Measurements from ENCODE around the gene JTB. TPM values are rescaled to one million over a fixed set of nuclear protein-coding genes. Genes with fewer than 3 reads are reported as not detected.

The JTB gene
- total RNA-seq, 1 donor from 2014 or later = 48.6 TPM

DNA sequence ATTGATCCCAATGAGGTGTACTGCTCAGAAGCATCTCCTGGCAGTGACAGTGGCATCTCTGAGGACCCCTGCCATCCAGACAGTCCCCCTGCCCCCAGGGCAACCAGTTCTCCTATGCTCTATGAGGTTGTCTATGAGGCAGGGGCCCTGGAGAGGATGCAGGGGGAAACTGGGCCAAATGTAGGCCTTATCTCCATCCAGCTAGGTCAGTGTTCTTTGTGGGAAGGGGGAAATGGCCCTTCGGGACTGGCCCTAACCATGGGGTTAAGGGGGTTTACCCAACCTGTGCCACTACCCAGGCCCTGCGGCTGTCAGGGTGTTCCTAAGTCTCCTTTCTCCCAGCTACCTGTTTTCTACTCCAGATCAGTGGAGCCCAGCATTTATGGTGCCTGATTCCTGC, 8.5 kb downstream of the JTB start:
- Mint-ChIP-seq H3K27me3 (ENCODE audit: unreplicated experiment) (peaks cover 13% of the 10 kb centered on the region), H3K4me1 (ENCODE audit: low read depth, unreplicated experiment) (peaks cover 15% of the 10 kb centered on the region), H3K4me3 (ENCODE audit: unreplicated experiment) (peak overlapping the region; percentile 97), H3K9me3 (ENCODE audit: unreplicated experiment) (peaks cover 9% of the 10 kb centered on the region), H3K36me3 (ENCODE audit: unreplicated experiment) (no peaks in the 10 kb centered on the region), H3K27ac (ENCODE audit: unreplicated experiment) (no peak overlapping the region)
- DNase-seq = no peak
- TF ChIP-seq, protein P1, sequence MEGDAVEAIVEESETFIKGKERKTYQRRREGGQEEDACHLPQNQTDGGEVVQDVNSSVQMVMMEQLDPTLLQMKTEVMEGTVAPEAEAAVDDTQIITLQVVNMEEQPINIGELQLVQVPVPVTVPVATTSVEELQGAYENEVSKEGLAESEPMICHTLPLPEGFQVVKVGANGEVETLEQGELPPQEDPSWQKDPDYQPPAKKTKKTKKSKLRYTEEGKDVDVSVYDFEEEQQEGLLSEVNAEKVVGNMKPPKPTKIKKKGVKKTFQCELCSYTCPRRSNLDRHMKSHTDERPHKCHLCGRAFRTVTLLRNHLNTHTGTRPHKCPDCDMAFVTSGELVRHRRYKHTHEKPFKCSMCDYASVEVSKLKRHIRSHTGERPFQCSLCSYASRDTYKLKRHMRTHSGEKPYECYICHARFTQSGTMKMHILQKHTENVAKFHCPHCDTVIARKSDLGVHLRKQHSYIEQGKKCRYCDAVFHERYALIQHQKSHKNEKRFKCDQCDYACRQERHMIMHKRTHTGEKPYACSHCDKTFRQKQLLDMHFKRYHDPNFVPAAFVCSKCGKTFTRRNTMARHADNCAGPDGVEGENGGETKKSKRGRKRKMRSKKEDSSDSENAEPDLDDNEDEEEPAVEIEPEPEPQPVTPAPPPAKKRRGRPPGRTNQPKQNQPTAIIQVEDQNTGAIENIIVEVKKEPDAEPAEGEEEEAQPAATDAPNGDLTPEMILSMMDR (IDR thresholded peaks at IDR 0.05; ENCODE audit: partially characterized antibody, unreplicated experiment) = no peak

DNA sequence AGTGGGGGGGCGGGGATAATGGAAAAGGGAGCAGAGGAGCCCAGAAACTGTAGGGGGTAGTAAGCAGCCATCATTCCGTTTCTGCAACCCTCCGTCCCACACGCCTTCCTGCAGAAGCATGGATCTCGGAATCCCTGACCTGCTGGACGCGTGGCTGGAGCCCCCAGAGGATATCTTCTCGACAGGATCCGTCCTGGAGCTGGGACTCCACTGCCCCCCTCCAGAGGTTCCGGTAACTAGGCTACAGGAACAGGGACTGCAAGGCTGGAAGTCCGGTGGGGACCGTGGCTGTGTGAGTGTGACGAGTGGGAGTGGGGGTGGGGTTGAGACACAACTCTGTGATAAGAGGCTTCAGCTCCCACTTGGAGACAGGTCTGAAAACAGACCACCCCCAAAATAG, 9.1 kb downstream of the JTB start:
- Mint-ChIP-seq H3K4me1 (ENCODE audit: low read depth, unreplicated experiment) (peaks cover 15% of the 10 kb centered on the region), H3K27ac (ENCODE audit: unreplicated experiment) (peak overlapping the region; percentile 98), H3K27me3 (ENCODE audit: unreplicated experiment) (peaks cover 18% of the 10 kb centered on the region), H3K9me3 (ENCODE audit: unreplicated experiment) (peaks cover 13% of the 10 kb centered on the region), H3K4me3 (ENCODE audit: unreplicated experiment) (peak overlapping the region; percentile 97), H3K36me3 (ENCODE audit: unreplicated experiment) (no peaks in the 10 kb centered on the region)
- DNase-seq = no peak
- TF ChIP-seq, protein P1 (IDR thresholded peaks at IDR 0.05; ENCODE audit: partially characterized antibody, unreplicated experiment) = no peak

DNA sequence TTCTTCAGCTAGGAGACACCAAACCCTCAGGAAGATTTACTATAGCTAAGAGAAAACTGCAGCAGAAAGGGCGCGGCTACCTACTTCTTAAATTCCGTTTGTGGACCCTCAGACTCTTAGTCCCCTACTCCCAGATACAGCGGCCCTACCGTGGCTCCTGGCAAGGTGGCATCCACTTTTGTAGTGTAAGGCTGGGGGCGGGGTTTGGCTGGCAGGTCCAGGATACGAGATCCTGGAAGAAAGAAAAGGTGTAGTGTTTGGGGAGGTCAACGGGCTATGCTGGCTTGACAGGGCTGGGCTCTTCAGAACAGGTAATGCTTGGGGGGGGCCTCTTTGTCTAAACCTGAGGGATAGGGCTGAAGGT, 9.5 kb downstream of the JTB start:
- Mint-ChIP-seq H3K4me3 (ENCODE audit: unreplicated experiment) (peak overlapping the region; percentile 97), H3K27ac (ENCODE audit: unreplicated experiment) (peak overlapping the region; percentile 98), H3K9me3 (ENCODE audit: unreplicated experiment) (peaks cover 13% of the 10 kb centered on the region), H3K27me3 (ENCODE audit: unreplicated experiment) (peaks cover 18% of the 10 kb centered on the region), H3K36me3 (ENCODE audit: unreplicated experiment) (no peaks in the 10 kb centered on the region), H3K4me1 (ENCODE audit: low read depth, unreplicated experiment) (peaks cover 15% of the 10 kb centered on the region)
- DNase-seq = no peak
- TF ChIP-seq, protein P1 (IDR thresholded peaks at IDR 0.05; ENCODE audit: partially characterized antibody, unreplicated experiment) = peak; percentile 5

DNA sequence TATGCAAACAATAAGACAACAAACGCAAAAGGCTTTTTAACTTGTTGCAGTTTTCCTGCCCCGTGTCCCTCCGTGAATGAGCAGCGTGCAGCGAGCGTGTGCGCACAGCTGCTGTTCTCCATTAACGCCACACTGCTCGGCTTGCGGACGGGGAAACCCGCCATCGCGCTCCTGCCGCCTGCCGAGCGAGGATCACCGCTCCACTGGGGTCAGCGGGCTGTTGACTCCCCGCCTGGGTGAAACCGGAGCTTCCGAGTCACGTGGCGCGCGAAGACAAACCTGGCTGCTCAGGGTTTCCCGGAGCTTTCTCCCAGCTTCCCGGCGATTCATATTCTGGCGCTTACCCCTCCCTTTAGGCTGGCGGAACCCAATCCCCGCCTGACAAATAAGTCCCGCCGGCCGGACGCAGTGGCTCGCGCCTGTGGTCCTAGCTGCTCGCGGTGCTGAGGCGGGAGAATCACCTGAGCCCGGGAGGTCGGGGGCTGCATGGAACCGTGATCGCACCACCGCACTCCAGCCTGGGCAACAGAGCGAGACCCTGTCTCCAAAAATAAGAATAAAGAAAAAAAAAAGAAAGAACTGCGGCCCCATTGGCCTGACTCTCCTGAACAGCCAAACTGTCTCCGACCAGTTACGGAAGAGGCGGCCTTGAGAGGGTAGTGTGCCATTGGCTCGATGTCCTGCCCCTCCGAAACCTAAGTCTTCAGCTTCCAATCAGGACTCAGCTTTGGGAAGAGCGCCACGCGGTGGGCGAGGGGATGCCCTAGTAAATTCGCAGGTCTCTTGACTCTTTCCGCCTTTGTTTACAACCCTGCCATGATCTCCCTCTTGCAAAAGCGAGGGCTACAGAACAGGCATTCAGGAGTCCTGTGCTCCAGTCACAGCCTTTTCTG, 10.1 kb downstream of the JTB start, which contains the start of gene CREB3L4:
TSS of gene CREB3L4 (plus strand) at position 796 of the 893 bp plus-strand sequence. CDS start 624 bp downstream, outside the sequence.
- TF ChIP-seq, protein P1 (IDR thresholded peaks at IDR 0.05; ENCODE audit: partially characterized antibody, unreplicated experiment) = peak; percentile 20
- Mint-ChIP-seq H3K4me3 (ENCODE audit: unreplicated experiment) (peak within 1 kb of the TSS; percentile 97), H3K36me3 (ENCODE audit: unreplicated experiment) (no peaks in the 10 kb centered on the region), H3K27ac (ENCODE audit: unreplicated experiment) (peak within 1 kb of the TSS; percentile 98), H3K9me3 (ENCODE audit: unreplicated experiment) (peaks cover 13% of the 10 kb centered on the region), H3K27me3 (ENCODE audit: unreplicated experiment) (peaks cover 19% of the 10 kb centered on the region), H3K4me1 (ENCODE audit: low read depth, unreplicated experiment) (peaks cover 19% of the 10 kb centered on the region)
- DNase-seq = peak; percentile 90

DNA sequence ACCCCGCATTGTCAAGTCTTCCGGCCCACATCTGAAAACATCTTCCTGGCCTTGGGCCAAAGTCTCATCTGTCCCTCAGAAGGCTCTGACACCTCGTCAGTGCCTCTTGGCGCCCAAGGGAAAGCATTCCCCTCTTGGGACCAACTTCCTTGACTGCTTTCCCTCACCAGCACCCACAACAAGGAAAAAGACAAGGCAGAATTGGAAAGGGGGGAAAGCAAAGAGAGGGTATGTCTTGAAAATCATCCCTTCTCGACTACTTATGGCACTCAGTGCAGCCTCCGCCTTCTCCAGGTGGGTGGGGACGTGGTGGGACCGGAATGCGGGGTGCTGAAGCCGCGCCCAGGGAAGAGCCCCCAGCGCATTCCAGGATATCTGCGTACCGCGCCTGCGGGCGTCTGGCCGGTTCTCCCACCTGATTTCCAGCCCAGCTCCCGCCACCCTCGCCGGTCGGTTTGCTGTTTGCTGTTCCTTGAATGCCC, 13.6 kb downstream of the JTB start:
- Mint-ChIP-seq H3K27me3 (ENCODE audit: unreplicated experiment) (peaks cover 24% of the 10 kb centered on the region), H3K36me3 (ENCODE audit: unreplicated experiment) (no peaks in the 10 kb centered on the region), H3K27ac (ENCODE audit: unreplicated experiment) (peak overlapping the region; percentile 99), H3K4me1 (ENCODE audit: low read depth, unreplicated experiment) (peaks cover 31% of the 10 kb centered on the region), H3K9me3 (ENCODE audit: unreplicated experiment) (peaks cover 13% of the 10 kb centered on the region), H3K4me3 (ENCODE audit: unreplicated experiment) (peak overlapping the region; percentile 96)
- DNase-seq = peak; percentile 50
- TF ChIP-seq, protein P1 (IDR thresholded peaks at IDR 0.05; ENCODE audit: partially characterized antibody, unreplicated experiment) = no peak
